Natural killer cell (primary cell): ENCODE results near the gene ABI3BP. TPM values are rescaled to one million over a fixed set of nuclear protein-coding genes. Genes with fewer than 3 reads are reported as not detected.

Source experiments
- ATAC-seq, 3 donors: fragments of 150-1000 bp in 2 of 3; fragments of 200-7000 bp in 1 of 3; cut with Tn5 transposase; 1 replicate in 1 of 3; 2 replicates in 2 of 3; pipeline ENCODE4 v1.10.0; 2021; ENCODE audit warnings: mild to moderate bottlenecking in 2 of 3, moderate library complexity in 2 of 3
- DNase-seq, 2 donors: peaks; one replicate each; pipeline versions ENCODE4 v3.0.0 to v3.0.0-alpha.2; 2013 to 2021; ENCODE audit warnings: mixed read lengths in 1 of 2
- H3K27ac ChIP-seq: one replicate; pipeline ENCODE4 v1.5.1; 2013; ENCODE audit warnings: mild to moderate bottlenecking, low read length
- H3K27me3 ChIP-seq: one replicate; pipeline ENCODE4 v1.6.1; 2013; ENCODE audit warnings: low read length; ENCODE audit not compliant: control insufficient read depth, insufficient read depth
- H3K36me3 ChIP-seq: one replicate; pipeline ENCODE4 v1.6.1; 2013; ENCODE audit warnings: low read length; ENCODE audit not compliant: control insufficient read depth, insufficient read depth
- H3K4me1 ChIP-seq: one replicate; pipeline ENCODE4 v1.6.1; 2013; ENCODE audit warnings: low read length; ENCODE audit not compliant: control insufficient read depth, insufficient read depth
- H3K4me3 ChIP-seq: one replicate; pipeline ENCODE4 v1.5.1; 2013; ENCODE audit warnings: low read length
- H3K9me3 ChIP-seq: one replicate; pipeline ENCODE4 v1.6.1; 2013; ENCODE audit warnings: low read length; ENCODE audit not compliant: control insufficient read depth, insufficient read depth
- H3K27ac Mint-ChIP-seq, 2 donors: one replicate each; pipeline ENCODE4 v1.8.0; 2022; ENCODE audit warnings: mild to moderate bottlenecking in 2 of 2, mixed read lengths in 2 of 2, moderate library complexity in 1 of 2
- H3K27me3 Mint-ChIP-seq, 2 donors: one replicate each; pipeline ENCODE4 v1.8.0; 2022; ENCODE audit warnings: low read depth in 2 of 2, mixed read lengths in 2 of 2
- H3K36me3 Mint-ChIP-seq: one replicate; pipeline ENCODE4 v1.8.0; 2022; ENCODE audit warnings: mixed read lengths
- H3K4me1 Mint-ChIP-seq, 2 donors: one replicate each; pipeline ENCODE4 v1.8.0; 2022; ENCODE audit warnings: mixed read lengths in 2 of 2
- H3K4me3 Mint-ChIP-seq: one replicate; pipeline ENCODE4 v1.8.0; 2022; ENCODE audit warnings: mild to moderate bottlenecking, moderate library complexity, mixed read lengths
- H3K9me3 Mint-ChIP-seq, 2 donors: one replicate each; pipeline ENCODE4 v1.8.0; 2022; ENCODE audit warnings: mixed read lengths in 2 of 2
- WGBS: methylation state at CpG from one replicate; pipeline ENCODE4 v1.1.7; 2013; ENCODE audit warnings: missing lambda C conversion rate; ENCODE audit not compliant: insufficient coverage; 5-methylcytosine and 5-hydroxymethylcytosine counted together
- intact Hi-C: fragments of 100-400 bp; cut with micrococcal nuclease; formaldehyde crosslinking; loops from one replicate; pipeline ENCODE4 v1.14.2; 2022
- total RNA-seq, 4 donors: library from RNA; stranded (reverse); fragments of 120-200 nt in 1 of 4; gene quantifications; one replicate each; pipeline versions ENCODE4 v1.2.3 to v1.2.4, GENCODE V29; 2013 to 2022
- TF ChIP-seq, protein P1 (sequence below): fragments of 200-600 bp; IDR thresholded peaks from one replicate; pipeline ENCODE4 v1.8.0; 2022; ENCODE audit warnings: antibody characterized with exemption

Gene ABI3BP
- total RNA-seq, 3 donors from 2014 or later (not counting 1 experiment from before 2014, with no cell fraction given) = not detected

DNA sequence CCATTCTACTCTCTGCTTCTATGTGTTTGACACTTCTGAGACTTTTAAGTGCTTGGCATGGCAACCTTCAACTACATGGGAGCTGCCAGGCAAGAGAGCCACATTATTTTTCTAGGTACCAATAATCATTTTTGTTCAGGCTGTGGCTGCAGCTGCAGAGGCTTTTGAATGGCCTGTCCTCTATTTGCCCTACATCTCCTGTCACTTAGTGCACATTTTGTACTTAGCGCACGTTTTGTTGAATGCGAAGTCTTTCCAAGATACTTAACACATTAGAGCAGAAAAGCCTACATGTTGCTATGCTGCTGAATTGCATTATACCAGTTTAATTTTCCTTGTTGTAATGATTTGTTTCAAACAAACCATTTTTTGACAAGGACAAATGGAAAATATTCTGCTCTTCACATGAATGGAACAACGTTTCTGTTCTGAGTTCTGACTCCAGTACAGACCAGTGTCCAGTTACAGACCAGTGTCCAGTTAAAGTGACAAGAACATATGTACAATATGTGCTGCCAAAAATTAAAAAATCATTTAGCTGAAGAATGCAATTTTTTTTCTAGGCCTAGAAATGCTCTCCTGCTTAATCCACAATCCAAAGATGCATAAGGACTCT is 113.9 kb downstream of the ABI3BP start:
- Histone ChIP-seq H3K4me1 (no peaks in the 10 kb centered on the region), H3K36me3 (no peaks in the 10 kb centered on the region), H3K27me3 (no peaks in the 10 kb centered on the region), H3K27ac (no peak overlapping the region), H3K9me3 (no peaks in the 10 kb centered on the region), H3K4me3 (no peak overlapping the region)
- intact Hi-C loops = no loop called here
- Mint-ChIP-seq H3K36me3 (no peaks in the 10 kb centered on the region), H3K27me3 (no peaks in the 10 kb centered on the region), H3K4me1 (no peaks in the 10 kb centered on the region), H3K9me3 (no peaks in the 10 kb centered on the region), H3K27ac (no peak overlapping the region), H3K4me3 (no peak overlapping the region)
- ATAC-seq = no peak
- no peak for DNase-seq
- 82% methylated on average over 4 of the region's 4 CpGs for WGBS
- TF ChIP-seq, protein P1, sequence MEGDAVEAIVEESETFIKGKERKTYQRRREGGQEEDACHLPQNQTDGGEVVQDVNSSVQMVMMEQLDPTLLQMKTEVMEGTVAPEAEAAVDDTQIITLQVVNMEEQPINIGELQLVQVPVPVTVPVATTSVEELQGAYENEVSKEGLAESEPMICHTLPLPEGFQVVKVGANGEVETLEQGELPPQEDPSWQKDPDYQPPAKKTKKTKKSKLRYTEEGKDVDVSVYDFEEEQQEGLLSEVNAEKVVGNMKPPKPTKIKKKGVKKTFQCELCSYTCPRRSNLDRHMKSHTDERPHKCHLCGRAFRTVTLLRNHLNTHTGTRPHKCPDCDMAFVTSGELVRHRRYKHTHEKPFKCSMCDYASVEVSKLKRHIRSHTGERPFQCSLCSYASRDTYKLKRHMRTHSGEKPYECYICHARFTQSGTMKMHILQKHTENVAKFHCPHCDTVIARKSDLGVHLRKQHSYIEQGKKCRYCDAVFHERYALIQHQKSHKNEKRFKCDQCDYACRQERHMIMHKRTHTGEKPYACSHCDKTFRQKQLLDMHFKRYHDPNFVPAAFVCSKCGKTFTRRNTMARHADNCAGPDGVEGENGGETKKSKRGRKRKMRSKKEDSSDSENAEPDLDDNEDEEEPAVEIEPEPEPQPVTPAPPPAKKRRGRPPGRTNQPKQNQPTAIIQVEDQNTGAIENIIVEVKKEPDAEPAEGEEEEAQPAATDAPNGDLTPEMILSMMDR = no peak

DNA sequence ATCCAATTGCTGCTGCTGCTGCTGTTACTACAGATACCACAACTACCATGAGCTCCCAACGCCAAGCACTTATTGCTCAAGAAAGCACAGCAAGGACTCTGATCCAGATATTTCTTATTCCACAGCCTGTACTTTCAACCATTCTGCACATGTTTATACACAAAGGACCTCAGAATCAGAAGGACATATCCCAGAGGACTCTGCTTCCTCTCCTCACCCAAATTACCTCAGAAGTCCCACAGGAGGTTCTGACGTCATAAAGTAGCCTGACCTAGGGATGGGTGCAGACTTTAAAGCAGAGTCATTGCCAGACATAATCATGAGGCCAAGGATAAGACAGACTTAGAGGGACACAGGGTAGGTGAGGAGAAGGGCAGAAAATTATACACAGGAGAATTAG is 115.9 kb downstream of the ABI3BP start:
- no peaks in the 10 kb centered on the region for H3K9me3 Mint-ChIP-seq
- no peak overlapping the region for H3K27ac Mint-ChIP-seq
- H3K4me1 Mint-ChIP-seq = no peaks in the 10 kb centered on the region
- no peaks in the 10 kb centered on the region for H3K36me3 Mint-ChIP-seq
- no peak overlapping the region for H3K4me3 Mint-ChIP-seq
- no peaks in the 10 kb centered on the region for H3K4me1 ChIP-seq
- no peak overlapping the region for H3K27ac ChIP-seq
- H3K27me3 Mint-ChIP-seq = no peaks in the 10 kb centered on the region
- DNase-seq = no peak
- H3K9me3 ChIP-seq = no peaks in the 10 kb centered on the region
- 88% methylated on average over 2 of the region's 2 CpGs for WGBS
- intact Hi-C loops = no loop called here
- H3K4me3 ChIP-seq = no peak overlapping the region
- no peaks in the 10 kb centered on the region for H3K36me3 ChIP-seq
- ATAC-seq = no peak
- TF ChIP-seq, protein P1 = no peak
- no peaks in the 10 kb centered on the region for H3K27me3 ChIP-seq

DNA sequence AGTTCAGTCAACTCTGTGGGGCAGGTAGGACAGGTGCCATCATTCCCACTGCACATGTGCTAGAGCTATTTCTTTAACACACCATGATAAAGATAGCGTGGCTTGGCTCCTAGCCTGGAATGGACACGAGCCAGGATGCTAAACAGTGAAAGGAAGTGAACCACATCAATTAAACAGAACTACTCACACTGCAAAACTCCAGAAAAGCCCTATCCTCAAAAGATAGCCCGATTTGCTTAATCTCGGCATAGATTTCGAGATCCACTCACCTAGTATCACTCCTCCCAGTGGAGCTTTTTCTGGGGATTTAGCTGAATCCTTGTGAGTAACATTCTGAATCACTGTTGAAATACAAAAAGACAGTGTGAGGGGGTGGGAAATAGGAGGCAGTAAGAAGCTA is 118.0 kb downstream of the ABI3BP start:
- Histone ChIP-seq H3K4me3 (no peak overlapping the region), H3K4me1 (no peaks in the 10 kb centered on the region), H3K27ac (no peak overlapping the region), H3K9me3 (no peaks in the 10 kb centered on the region), H3K36me3 (no peaks in the 10 kb centered on the region), H3K27me3 (no peaks in the 10 kb centered on the region)
- H3K36me3 Mint-ChIP-seq = no peaks in the 10 kb centered on the region
- no peaks in the 10 kb centered on the region for H3K27me3 Mint-ChIP-seq
- H3K27ac Mint-ChIP-seq = no peak overlapping the region
- no peaks in the 10 kb centered on the region for H3K9me3 Mint-ChIP-seq
- no peaks in the 10 kb centered on the region for H3K4me1 Mint-ChIP-seq
- ATAC-seq (no peak), DNase-seq (no peak)
- no peak overlapping the region for H3K4me3 Mint-ChIP-seq
- 22% methylated on average over 4 of the region's 5 CpGs for WGBS
- TF ChIP-seq, protein P1 = no peak
- intact Hi-C loops = no loop called here

DNA sequence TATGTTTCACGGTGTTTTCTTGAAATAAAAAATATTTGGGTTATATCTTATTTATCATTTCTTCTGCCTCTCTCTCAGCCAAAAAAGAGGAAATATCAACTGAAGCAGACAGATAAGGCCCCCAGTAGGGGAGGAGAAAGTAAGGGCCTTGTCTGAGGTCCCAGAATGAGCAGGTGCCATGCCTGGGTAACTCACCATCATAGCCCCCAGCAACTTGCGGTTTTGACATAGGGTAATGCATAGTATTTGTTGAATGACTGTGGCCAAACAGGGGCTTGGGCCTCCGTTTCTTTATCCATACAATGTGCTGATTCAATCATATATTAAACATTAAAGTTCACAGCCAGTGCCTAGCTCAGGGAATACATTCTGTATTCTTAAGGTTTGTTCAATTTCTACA is 119.6 kb downstream of the ABI3BP start:
- Mint-ChIP-seq H3K4me3 (no peak overlapping the region), H3K4me1 (no peaks in the 10 kb centered on the region), H3K9me3 (no peaks in the 10 kb centered on the region), H3K27ac (no peak overlapping the region), H3K36me3 (no peaks in the 10 kb centered on the region), H3K27me3 (peaks cover 0 to 9% of the 10 kb centered on the region in 2 donors)
- Histone ChIP-seq H3K36me3 (no peaks in the 10 kb centered on the region), H3K9me3 (no peaks in the 10 kb centered on the region), H3K27ac (no peak overlapping the region), H3K4me3 (no peak overlapping the region), H3K27me3 (no peaks in the 10 kb centered on the region), H3K4me1 (no peaks in the 10 kb centered on the region)
- DNase-seq (no peak), ATAC-seq (no peak)
- 50% methylated on average over 1 of the region's 3 CpGs for WGBS
- intact Hi-C loops = no loop called here
- TF ChIP-seq, protein P1 = no peak
